ENCODE results near the gene MYH9. TPM values are rescaled to one million over a fixed set of nuclear protein-coding genes. Genes with fewer than 3 reads are reported as not detected.

MYH9 gene
- total and polyA plus RNA-seq, 2 experiments from 2014 or later = 58.4 to 233 TPM

DNA sequence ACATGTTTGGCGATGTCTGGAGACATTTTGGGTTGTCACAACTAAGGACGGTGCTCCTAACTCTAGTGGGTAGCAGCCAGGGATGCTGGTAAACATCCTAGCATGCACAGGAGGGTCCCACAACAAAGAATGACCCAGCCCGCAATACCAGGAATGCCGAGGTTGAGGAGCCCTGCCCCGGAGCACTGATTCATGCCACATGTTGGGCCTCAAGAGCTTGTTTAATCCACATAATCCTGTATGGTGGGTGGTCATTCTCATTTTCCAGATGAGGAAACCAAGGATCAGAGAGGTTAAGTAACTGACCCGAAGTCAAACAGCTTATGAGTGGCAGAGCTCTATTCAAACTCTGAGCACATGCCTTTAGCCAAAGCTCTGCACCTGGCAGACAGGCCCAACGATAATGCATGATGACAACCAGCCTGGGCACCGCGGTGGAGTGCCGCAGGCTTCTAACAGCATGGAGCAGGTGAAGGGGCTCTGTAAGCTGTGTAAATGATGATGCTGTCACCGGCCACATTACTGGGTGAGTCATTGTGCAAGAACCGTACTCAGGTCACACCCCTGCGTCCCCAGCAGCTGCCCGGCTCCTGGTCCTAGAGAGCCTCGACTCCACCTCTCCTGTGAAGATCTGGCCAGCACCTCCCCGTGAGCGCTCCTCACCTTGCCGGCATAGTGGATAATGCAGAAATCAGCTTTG is 76.2 kb downstream of the MYH9 start:
- no peak for ATAC-seq
- Histone ChIP-seq H3K36me3 (ENCODE audit: insufficient read depth) (peaks cover 72% of the 10 kb centered on the region), H3K4me3 (no peak overlapping the region), H3K9me2 (ENCODE audit: insufficient read depth) (no peaks in the 10 kb centered on the region), H3K4me2 (no peak overlapping the region), H3K4me1 (ENCODE audit: insufficient read depth) (no peaks in the 10 kb centered on the region), H3K27me3 (ENCODE audit: insufficient read depth) (no peaks in the 10 kb centered on the region), H2AFZ (no peak overlapping the region), H3K79me2 (replicated peaks; ENCODE audit: insufficient read depth) (no peaks in the 10 kb centered on the region; the same call in 1 of the 2 replicates), H3F3A (replicated peaks; ENCODE audit: low read depth) (no peaks in the 10 kb centered on the region), H3K27ac (ENCODE audit: low read depth) (no peak overlapping the region), H4K20me1 (replicated peaks; ENCODE audit: insufficient read depth) (peaks cover 4% of the 10 kb centered on the region; the same call in 1 of the 2 replicates)
- no peaks in the 10 kb centered on the region for H3K9me3 Mint-ChIP-seq
- H3K27me3 Mint-ChIP-seq (ENCODE audit: insufficient read depth, low read depth, poor library complexity) = peaks cover 9% of the 10 kb centered on the region
- DNase-seq (ENCODE audit: low spot score) = no peak
- no peak overlapping the region for H3K27ac Mint-ChIP-seq
- no peaks in the 10 kb centered on the region for H3K4me1 Mint-ChIP-seq
- peaks cover 81% of the 10 kb centered on the region for H3K36me3 Mint-ChIP-seq (ENCODE audit: low read depth)
- H3K4me3 Mint-ChIP-seq = no peak overlapping the region
- TF ChIP-seq ZNF114 (CRISPR knock-in tag; IDR thresholded peaks at IDR 0.05) = no peak
- no peak for TF ChIP-seq EZH2phosphoT487 (IDR thresholded peaks at IDR 0.05; ENCODE audit: unreplicated experiment)
- TF ChIP-seq JUNB (IDR thresholded peaks at IDR 0.05; ENCODE audit: unreplicated experiment) = no peak
- TF ChIP-seq, protein P1, sequence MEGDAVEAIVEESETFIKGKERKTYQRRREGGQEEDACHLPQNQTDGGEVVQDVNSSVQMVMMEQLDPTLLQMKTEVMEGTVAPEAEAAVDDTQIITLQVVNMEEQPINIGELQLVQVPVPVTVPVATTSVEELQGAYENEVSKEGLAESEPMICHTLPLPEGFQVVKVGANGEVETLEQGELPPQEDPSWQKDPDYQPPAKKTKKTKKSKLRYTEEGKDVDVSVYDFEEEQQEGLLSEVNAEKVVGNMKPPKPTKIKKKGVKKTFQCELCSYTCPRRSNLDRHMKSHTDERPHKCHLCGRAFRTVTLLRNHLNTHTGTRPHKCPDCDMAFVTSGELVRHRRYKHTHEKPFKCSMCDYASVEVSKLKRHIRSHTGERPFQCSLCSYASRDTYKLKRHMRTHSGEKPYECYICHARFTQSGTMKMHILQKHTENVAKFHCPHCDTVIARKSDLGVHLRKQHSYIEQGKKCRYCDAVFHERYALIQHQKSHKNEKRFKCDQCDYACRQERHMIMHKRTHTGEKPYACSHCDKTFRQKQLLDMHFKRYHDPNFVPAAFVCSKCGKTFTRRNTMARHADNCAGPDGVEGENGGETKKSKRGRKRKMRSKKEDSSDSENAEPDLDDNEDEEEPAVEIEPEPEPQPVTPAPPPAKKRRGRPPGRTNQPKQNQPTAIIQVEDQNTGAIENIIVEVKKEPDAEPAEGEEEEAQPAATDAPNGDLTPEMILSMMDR (conservative IDR thresholded peaks at IDR 0.05; ENCODE audit: low read depth in 2 of 2) = no peak
- no peak for TF ChIP-seq NANOG (IDR thresholded peaks at IDR 0.05; ENCODE audit: borderline replicate concordance)
- TF ChIP-seq CREB1 (CRISPR knock-in tag; IDR thresholded peaks at IDR 0.05; ENCODE audit: low read depth) = no peak
- TF ChIP-seq STAT1 (IDR thresholded peaks at IDR 0.05; ENCODE audit: unreplicated experiment) = no peak
- TF ChIP-seq, protein P2, sequence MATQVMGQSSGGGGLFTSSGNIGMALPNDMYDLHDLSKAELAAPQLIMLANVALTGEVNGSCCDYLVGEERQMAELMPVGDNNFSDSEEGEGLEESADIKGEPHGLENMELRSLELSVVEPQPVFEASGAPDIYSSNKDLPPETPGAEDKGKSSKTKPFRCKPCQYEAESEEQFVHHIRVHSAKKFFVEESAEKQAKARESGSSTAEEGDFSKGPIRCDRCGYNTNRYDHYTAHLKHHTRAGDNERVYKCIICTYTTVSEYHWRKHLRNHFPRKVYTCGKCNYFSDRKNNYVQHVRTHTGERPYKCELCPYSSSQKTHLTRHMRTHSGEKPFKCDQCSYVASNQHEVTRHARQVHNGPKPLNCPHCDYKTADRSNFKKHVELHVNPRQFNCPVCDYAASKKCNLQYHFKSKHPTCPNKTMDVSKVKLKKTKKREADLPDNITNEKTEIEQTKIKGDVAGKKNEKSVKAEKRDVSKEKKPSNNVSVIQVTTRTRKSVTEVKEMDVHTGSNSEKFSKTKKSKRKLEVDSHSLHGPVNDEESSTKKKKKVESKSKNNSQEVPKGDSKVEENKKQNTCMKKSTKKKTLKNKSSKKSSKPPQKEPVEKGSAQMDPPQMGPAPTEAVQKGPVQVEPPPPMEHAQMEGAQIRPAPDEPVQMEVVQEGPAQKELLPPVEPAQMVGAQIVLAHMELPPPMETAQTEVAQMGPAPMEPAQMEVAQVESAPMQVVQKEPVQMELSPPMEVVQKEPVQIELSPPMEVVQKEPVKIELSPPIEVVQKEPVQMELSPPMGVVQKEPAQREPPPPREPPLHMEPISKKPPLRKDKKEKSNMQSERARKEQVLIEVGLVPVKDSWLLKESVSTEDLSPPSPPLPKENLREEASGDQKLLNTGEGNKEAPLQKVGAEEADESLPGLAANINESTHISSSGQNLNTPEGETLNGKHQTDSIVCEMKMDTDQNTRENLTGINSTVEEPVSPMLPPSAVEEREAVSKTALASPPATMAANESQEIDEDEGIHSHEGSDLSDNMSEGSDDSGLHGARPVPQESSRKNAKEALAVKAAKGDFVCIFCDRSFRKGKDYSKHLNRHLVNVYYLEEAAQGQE (IDR thresholded peaks at IDR 0.05; ENCODE audit: unreplicated experiment) = no peak
- TF ChIP-seq, protein P3, sequence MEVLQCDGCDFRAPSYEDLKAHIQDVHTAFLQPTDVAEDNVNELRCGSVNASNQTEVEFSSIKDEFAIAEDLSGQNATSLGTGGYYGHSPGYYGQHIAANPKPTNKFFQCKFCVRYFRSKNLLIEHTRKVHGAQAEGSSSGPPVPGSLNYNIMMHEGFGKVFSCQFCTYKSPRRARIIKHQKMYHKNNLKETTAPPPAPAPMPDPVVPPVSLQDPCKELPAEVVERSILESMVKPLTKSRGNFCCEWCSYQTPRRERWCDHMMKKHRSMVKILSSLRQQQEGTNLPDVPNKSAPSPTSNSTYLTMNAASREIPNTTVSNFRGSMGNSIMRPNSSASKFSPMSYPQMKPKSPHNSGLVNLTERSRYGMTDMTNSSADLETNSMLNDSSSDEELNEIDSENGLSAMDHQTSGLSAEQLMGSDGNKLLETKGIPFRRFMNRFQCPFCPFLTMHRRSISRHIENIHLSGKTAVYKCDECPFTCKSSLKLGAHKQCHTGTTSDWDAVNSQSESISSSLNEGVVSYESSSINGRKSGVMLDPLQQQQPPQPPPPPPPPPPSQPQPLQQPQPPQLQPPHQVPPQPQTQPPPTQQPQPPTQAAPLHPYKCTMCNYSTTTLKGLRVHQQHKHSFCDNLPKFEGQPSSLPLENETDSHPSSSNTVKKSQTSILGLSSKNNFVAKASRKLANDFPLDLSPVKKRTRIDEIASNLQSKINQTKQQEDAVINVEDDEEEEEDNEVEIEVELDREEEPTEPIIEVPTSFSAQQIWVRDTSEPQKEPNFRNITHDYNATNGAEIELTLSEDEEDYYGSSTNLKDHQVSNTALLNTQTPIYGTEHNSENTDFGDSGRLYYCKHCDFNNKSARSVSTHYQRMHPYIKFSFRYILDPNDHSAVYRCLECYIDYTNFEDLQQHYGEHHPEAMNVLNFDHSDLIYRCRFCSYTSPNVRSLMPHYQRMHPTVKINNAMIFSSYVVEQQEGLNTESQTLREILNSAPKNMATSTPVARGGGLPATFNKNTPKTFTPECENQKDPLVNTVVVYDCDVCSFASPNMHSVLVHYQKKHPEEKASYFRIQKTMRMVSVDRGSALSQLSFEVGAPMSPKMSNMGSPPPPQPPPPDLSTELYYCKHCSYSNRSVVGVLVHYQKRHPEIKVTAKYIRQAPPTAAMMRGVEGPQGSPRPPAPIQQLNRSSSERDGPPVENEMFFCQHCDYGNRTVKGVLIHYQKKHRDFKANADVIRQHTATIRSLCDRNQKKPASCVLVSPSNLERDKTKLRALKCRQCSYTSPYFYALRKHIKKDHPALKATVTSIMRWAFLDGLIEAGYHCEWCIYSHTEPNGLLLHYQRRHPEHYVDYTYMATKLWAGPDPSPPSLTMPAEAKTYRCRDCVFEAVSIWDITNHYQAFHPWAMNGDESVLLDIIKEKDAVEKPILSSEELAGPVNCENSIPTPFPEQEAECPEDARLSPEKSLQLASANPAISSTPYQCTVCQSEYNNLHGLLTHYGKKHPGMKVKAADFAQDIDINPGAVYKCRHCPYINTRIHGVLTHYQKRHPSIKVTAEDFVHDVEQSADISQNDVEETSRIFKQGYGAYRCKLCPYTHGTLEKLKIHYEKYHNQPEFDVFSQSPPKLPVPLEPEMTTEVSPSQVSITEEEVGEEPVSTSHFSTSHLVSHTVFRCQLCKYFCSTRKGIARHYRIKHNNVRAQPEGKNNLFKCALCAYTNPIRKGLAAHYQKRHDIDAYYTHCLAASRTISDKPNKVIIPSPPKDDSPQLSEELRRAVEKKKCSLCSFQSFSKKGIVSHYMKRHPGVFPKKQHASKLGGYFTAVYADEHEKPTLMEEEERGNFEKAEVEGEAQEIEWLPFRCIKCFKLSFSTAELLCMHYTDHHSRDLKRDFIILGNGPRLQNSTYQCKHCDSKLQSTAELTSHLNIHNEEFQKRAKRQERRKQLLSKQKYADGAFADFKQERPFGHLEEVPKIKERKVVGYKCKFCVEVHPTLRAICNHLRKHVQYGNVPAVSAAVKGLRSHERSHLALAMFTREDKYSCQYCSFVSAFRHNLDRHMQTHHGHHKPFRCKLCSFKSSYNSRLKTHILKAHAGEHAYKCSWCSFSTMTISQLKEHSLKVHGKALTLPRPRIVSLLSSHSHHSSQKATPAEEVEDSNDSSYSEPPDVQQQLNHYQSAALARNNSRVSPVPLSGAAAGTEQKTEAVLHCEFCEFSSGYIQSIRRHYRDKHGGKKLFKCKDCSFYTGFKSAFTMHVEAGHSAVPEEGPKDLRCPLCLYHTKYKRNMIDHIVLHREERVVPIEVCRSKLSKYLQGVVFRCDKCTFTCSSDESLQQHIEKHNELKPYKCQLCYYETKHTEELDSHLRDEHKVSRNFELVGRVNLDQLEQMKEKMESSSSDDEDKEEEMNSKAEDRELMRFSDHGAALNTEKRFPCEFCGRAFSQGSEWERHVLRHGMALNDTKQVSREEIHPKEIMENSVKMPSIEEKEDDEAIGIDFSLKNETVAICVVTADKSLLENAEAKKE (CRISPR knock-in tag; IDR thresholded peaks at IDR 0.05) = no peak
